WTC11 (cell line): ENCODE results near the gene ABCC3. TPM values are rescaled to one million over a fixed set of nuclear protein-coding genes. Genes with fewer than 3 reads are reported as not detected.

Experiments
- ATAC-seq: fragments of 200-7000 bp; cut with Tn5 transposase; 2 replicates; pipeline ENCODE4 v1.10.0; 2021; ENCODE audit warnings: mild to moderate bottlenecking, moderate library complexity
- CTCF ChIA-PET: fragments of 300-600 bp; sonication (Branson Sonifier 250); formaldehyde crosslinking; loops from one replicate; lab custom pipeline; 2021; ENCODE audit warnings: antibody characterized with exemption; lab: Charles Lee
- POLR2A ChIA-PET: fragments of 350-600 bp; sonication (Branson Sonifier 250); formaldehyde crosslinking; loops from one replicate; lab custom pipeline; 2021; ENCODE audit warnings: antibody characterized with exemption; lab: Charles Lee
- DNase-seq: peaks from one replicate; pipeline ENCODE4 v3.0.0; 2021; ENCODE audit warnings: low spot score
- H3K27ac Mint-ChIP-seq: 2 replicates; pipeline ENCODE4 v1.8.0; 2021; ENCODE audit warnings: mixed read lengths
- H3K27me3 Mint-ChIP-seq: 2 replicates; pipeline ENCODE4 v1.8.0; 2021; ENCODE audit warnings: low read depth, mild to moderate bottlenecking, moderate library complexity, mixed read lengths
- H3K36me3 Mint-ChIP-seq: 2 replicates; pipeline ENCODE4 v1.8.0; 2021; ENCODE audit warnings: mixed read lengths
- H3K4me1 Mint-ChIP-seq: 2 replicates; pipeline ENCODE4 v1.8.0; 2022; ENCODE audit warnings: mixed read lengths
- H3K4me3 Mint-ChIP-seq: 2 replicates; pipeline ENCODE4 v1.8.0; 2021; ENCODE audit warnings: mild to moderate bottlenecking, moderate library complexity, mixed read lengths
- H3K9me3 Mint-ChIP-seq: 2 replicates; pipeline ENCODE4 v1.8.0; 2021; ENCODE audit warnings: mixed read lengths
- ARID4B ChIP-seq: sonication (generic); formaldehyde crosslinking; IDR thresholded peaks from 2 replicates; pipeline ENCODE4 v1.8.0; 2023; ENCODE audit warnings: missing genetic modification reagents, mild to moderate bottlenecking, borderline replicate concordance
- ATF1 ChIP-seq: sonication (generic); formaldehyde crosslinking; IDR thresholded peaks from 2 replicates; pipeline ENCODE4 v1.8.1; 2023; ENCODE audit warnings: mild to moderate bottlenecking, moderate library complexity, missing genetic modification reagents
- ATF6 ChIP-seq: sonication (generic); formaldehyde crosslinking; IDR thresholded peaks from 2 replicates; pipeline ENCODE4 v1.8.1; 2023; ENCODE audit warnings: mild to moderate bottlenecking, missing genetic modification reagents
- CREB1 ChIP-seq: sonication (generic); formaldehyde crosslinking; IDR thresholded peaks from 2 replicates; pipeline ENCODE4 v1.8.0; 2023; ENCODE audit warnings: mild to moderate bottlenecking, missing genetic modification reagents
- E2F4 ChIP-seq: sonication (generic); formaldehyde crosslinking; IDR thresholded peaks from 2 replicates; pipeline ENCODE4 v1.8.1; 2022; ENCODE audit warnings: low read depth, mild to moderate bottlenecking, moderate library complexity, missing genetic modification reagents, borderline replicate concordance
- E2F5 ChIP-seq: sonication (generic); formaldehyde crosslinking; IDR thresholded peaks from 2 replicates; pipeline ENCODE4 v1.8.1; 2022; ENCODE audit warnings: mild to moderate bottlenecking, moderate library complexity, missing genetic modification reagents
- FOXP4 ChIP-seq: sonication (generic); formaldehyde crosslinking; IDR thresholded peaks from 2 replicates; pipeline ENCODE4 v1.8.0; 2022; ENCODE audit warnings: mild to moderate bottlenecking, missing genetic modification reagents
- MAX ChIP-seq: sonication (generic); formaldehyde crosslinking; IDR thresholded peaks from 2 replicates; pipeline ENCODE4 v1.8.0; 2022; ENCODE audit warnings: mild to moderate bottlenecking, missing genetic modification reagents
- MXD4 ChIP-seq: fragments of 250-450 bp; sonication (Bioruptor Pico); IDR thresholded peaks from 2 replicates; pipeline ENCODE4 v1.8.0; 2021; ENCODE audit warnings: mild to moderate bottlenecking, moderate library complexity, borderline replicate concordance
- NR2C2 ChIP-seq: sonication (generic); formaldehyde crosslinking; IDR thresholded peaks from 2 replicates; pipeline ENCODE4 v1.8.0; 2022; ENCODE audit warnings: mild to moderate bottlenecking, missing genetic modification reagents
- PRDM15 ChIP-seq: sonication (generic); formaldehyde crosslinking; IDR thresholded peaks from 2 replicates; pipeline ENCODE4 v1.8.0; 2022; ENCODE audit warnings: missing genetic modification reagents
- SP1 ChIP-seq: sonication (generic); formaldehyde crosslinking; conservative IDR thresholded peaks from 2 replicates; pipeline ENCODE4 v1.8.1; 2022; ENCODE audit warnings: missing genetic modification reagents
- TEAD1 ChIP-seq: sonication (generic); formaldehyde crosslinking; IDR thresholded peaks from 2 replicates; pipeline ENCODE4 v1.8.0; 2022; ENCODE audit warnings: mild to moderate bottlenecking, missing genetic modification reagents
- ZBTB21 ChIP-seq: sonication (generic); formaldehyde crosslinking; IDR thresholded peaks from 2 replicates; pipeline ENCODE4 v1.8.1; 2023; ENCODE audit warnings: mild to moderate bottlenecking, missing genetic modification reagents, borderline replicate concordance
- ZMAT4 ChIP-seq: fragments of 250-450 bp; sonication (Bioruptor Pico); IDR thresholded peaks from 2 replicates; pipeline ENCODE4 v1.9.0; 2021; ENCODE audit warnings: mild to moderate bottlenecking
- ZNF121 ChIP-seq: sonication (generic); formaldehyde crosslinking; IDR thresholded peaks from 2 replicates; pipeline ENCODE4 v1.8.0; 2023; ENCODE audit warnings: missing genetic modification reagents
- ZNF219 ChIP-seq: sonication (generic); formaldehyde crosslinking; IDR thresholded peaks from 2 replicates; pipeline ENCODE4 v1.8.0; 2023; ENCODE audit warnings: missing genetic modification reagents, mild to moderate bottlenecking, borderline replicate concordance
- ZNF416 ChIP-seq: fragments of 250-450 bp; sonication (Bioruptor Pico); IDR thresholded peaks from 2 replicates; pipeline ENCODE4 v1.9.0; 2021; ENCODE audit warnings: mild to moderate bottlenecking, inconsistent platforms
- ZNF423 ChIP-seq: fragments of 250-450 bp; sonication (Bioruptor Pico); IDR thresholded peaks from 2 replicates; pipeline ENCODE4 v2.1.2; 2022; ENCODE audit warnings: mild to moderate bottlenecking, moderate library complexity
- total RNA-seq: library from RNA; stranded (reverse); gene quantifications from 3 replicates; pipeline ENCODE4 v1.2.3, GENCODE V29; 2021

Gene ABCC3
- total RNA-seq, 1 experiment from 2014 or later, result 0.92 TPM

GRCh38 chr17:50660887-50661345 is 26.2 kb downstream of the ABCC3 start:
- Mint-ChIP-seq H3K36me3 (no peaks in the 10 kb centered on the region), H3K27me3 (no peaks in the 10 kb centered on the region; the same call in 1 of the 2 replicates), H3K27ac (0 out of 2 replicates have a peak overlapping the region, but pooled peaks have one; percentile 39), H3K9me3 (no peaks in the 10 kb centered on the region), H3K4me3 (no peak overlapping the region), H3K4me1 (peaks cover 16% of the 10 kb centered on the region)
- no peak for ATAC-seq
- no peak for TF ChIP-seq ZMAT4 (CRISPR knock-in tag)
- TF ChIP-seq ZNF121, result no peak
- TF ChIP-seq ZNF423 (CRISPR knock-in tag), result no peak
- TF ChIP-seq E2F4, result no peak
- TF ChIP-seq MAX (CRISPR knock-in tag), result no peak
- TF ChIP-seq ATF6 (CRISPR knock-in tag), result no peak
- no peak for TF ChIP-seq ZNF416
- no peak for TF ChIP-seq FOXP4 (CRISPR knock-in tag)
- no peak for TF ChIP-seq PRDM15
- DNase-seq, result no peak
- CTCF ChIA-PET, result interaction anchor here (0.7 to 3.5 kb wide), 17 partner anchors 10 to 299 kb away, joined by 3 to 18 read pairs (median 4); partner anchors contain the start of genes CACNA1G and SPATA20
- POLR2A ChIA-PET, result interaction anchor here (0.6 kb wide), 1 partner anchor 52 kb away, joined by 3 read pairs; no protein-coding TSS in a partner anchor

- DNase-seq, result no peak
- Mint-ChIP-seq H3K4me3 (no peak overlapping the region), H3K36me3 (no peaks in the 10 kb centered on the region), H3K4me1 (peaks cover 16% of the 10 kb centered on the region), H3K27me3 (no peaks in the 10 kb centered on the region; the same call in 1 of the 2 replicates), H3K9me3 (no peaks in the 10 kb centered on the region), H3K27ac (peak overlapping the region; percentile 71; the same call in 1 of the 2 replicates)
- no peak for ATAC-seq
- CTCF ChIA-PET, result interaction anchor here (1.1 to 3.5 kb wide), 13 partner anchors 10 to 122 kb away, joined by 3 to 18 read pairs (median 5); partner anchors contain the start of gene SPATA20
- POLR2A ChIA-PET, result no interaction called here
- TF ChIP-seq E2F5 (CRISPR knock-in tag) (no peak), ZBTB21 (CRISPR knock-in tag) (no peak), TEAD1 (CRISPR knock-in tag) (no peak), ARID4B (CRISPR knock-in tag) (no peak), MXD4 (no peak), NR2C2 (no peak), ZNF219 (CRISPR knock-in tag) (no peak), ATF1 (CRISPR knock-in tag) (no peak), SP1 (CRISPR knock-in tag) (no peak), CREB1 (CRISPR knock-in tag) (no peak)
- TF ChIP-seq, all 79 proteins: peak for 0
Observed at GRCh38 chr17:50661348-50661747, 26.7 kb downstream of the ABCC3 start.
